Chondrocyte (in vitro differentiated cells): ENCODE measurements around the gene PRRT3. TPM values are rescaled to one million over a fixed set of nuclear protein-coding genes. Genes with fewer than 3 reads are reported as not detected.

Source experiments
- DNase-seq: peaks from one replicate; pipeline ENCODE4 v3.0.0; 2021; ENCODE audit warnings: mixed read lengths, low spot score
- H3K27ac Mint-ChIP-seq: one replicate; pipeline ENCODE4 v1.8.0; 2021; ENCODE audit warnings: mild to moderate bottlenecking, moderate library complexity, mixed read lengths; ENCODE audit not compliant: unreplicated experiment
- H3K27me3 Mint-ChIP-seq: 2 replicates; pipeline ENCODE4 v1.8.0; 2021; ENCODE audit warnings: low read depth, mixed read lengths
- H3K36me3 Mint-ChIP-seq: 2 replicates; pipeline ENCODE4 v1.8.0; 2021; ENCODE audit warnings: low read depth, mixed read lengths
- H3K4me1 Mint-ChIP-seq: 2 replicates; pipeline ENCODE4 v1.8.0; 2021; ENCODE audit warnings: low read depth, mild to moderate bottlenecking, mixed read lengths
- H3K4me3 Mint-ChIP-seq: one replicate; pipeline ENCODE4 v1.8.0; 2021; ENCODE audit warnings: mild to moderate bottlenecking, moderate library complexity, mixed read lengths; ENCODE audit not compliant: unreplicated experiment
- H3K9me3 Mint-ChIP-seq: 2 replicates; pipeline ENCODE4 v1.8.0; 2021; ENCODE audit warnings: low read depth, mixed read lengths
- total RNA-seq: library from RNA; stranded (reverse); gene quantifications from 3 replicates; pipeline ENCODE4 v1.2.1, GENCODE V29; 2021
- TF ChIP-seq, protein P1 (sequence below): fragments of 200-600 bp; sonication (generic); IDR thresholded peaks from 2 replicates; pipeline ENCODE4 v1.5.0; 2021; ENCODE audit warnings: antibody characterized with exemption, mild to moderate bottlenecking, moderate library complexity

The PRRT3 gene
- total RNA-seq, 1 donor from 2014 or later = 3.9 TPM

DNA sequence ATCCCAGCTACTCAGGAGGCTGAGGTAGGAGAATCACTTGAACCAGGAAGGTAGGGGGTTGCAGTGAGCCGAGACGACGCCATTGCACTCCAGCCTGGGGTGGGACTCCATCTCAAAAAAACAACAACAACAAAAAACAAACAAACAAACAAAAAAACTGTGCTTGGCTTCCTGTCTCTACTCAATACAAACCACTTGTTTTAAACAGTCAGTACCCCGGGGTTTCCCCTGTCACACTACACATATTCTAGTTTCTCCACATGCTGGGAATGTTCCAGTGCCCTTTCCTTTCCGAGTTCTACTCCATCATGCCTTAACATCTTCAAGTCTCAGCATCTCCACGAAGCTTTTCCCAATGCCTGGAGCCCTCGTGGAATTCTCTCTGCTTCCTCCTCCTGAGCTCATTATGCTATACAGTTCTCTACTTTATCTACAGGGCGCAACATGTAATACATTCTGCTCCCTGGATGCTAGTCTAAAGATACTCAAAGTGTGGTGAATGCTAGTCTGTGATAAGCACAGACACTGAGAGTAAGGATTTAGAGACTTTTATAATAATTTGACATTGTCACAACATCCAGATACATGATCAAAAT lies 26.6 kb upstream of the PRRT3 start:
- H3K27me3 Mint-ChIP-seq = no peaks in the 10 kb centered on the region
- no peaks in the 10 kb centered on the region for H3K9me3 Mint-ChIP-seq
- H3K4me3 Mint-ChIP-seq = no peak overlapping the region
- DNase-seq = no peak
- H3K27ac Mint-ChIP-seq = no peak overlapping the region
- H3K36me3 Mint-ChIP-seq = peaks cover 8% of the 10 kb centered on the region
- TF ChIP-seq, protein P1, sequence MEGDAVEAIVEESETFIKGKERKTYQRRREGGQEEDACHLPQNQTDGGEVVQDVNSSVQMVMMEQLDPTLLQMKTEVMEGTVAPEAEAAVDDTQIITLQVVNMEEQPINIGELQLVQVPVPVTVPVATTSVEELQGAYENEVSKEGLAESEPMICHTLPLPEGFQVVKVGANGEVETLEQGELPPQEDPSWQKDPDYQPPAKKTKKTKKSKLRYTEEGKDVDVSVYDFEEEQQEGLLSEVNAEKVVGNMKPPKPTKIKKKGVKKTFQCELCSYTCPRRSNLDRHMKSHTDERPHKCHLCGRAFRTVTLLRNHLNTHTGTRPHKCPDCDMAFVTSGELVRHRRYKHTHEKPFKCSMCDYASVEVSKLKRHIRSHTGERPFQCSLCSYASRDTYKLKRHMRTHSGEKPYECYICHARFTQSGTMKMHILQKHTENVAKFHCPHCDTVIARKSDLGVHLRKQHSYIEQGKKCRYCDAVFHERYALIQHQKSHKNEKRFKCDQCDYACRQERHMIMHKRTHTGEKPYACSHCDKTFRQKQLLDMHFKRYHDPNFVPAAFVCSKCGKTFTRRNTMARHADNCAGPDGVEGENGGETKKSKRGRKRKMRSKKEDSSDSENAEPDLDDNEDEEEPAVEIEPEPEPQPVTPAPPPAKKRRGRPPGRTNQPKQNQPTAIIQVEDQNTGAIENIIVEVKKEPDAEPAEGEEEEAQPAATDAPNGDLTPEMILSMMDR = no peak
- peaks cover 27% of the 10 kb centered on the region for H3K4me1 Mint-ChIP-seq

DNA sequence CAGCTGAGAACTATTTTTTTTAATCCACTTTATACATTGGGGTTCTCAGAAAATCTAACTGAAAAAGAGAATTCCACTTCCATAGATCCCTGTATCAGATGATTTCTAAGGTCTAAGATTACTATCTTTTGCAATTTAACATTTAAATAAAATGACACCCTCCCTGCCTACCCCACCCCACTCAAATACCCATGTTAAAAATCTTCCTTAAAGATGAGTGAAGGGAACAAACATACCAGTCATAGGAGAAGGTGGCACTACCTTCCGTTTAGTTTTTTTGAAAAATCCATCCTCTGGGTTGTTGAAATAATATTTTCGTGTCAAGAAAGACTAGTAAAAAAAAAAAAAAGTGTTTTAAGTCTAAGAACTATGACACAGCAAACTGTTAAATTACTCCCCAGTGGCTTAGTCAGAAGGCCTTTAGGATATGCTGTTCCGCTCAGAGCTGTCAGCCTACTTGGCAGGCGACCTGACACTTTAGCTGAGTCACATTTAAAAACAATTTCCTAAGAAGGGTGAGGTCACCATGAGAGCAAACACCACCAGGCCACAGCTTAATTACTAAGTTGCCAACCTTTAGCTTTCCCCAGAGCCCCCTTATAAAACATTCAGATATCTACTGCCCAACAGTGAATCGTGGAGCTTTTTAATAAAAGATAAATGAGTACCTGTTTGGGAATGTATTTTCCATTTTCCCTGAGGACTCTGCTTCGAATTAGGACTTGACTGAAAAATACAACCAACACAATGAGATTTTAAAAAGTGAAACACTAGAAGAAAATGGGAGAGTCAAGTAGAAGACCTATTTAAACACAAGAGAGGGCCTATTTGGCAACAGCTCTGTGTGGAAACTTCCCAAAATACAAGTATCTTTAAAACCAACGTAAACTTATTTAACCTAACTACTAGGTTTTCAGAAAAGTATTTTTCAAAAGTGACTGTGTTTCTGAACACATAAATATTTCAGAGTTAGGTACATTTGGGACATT lies 24.8 kb upstream of the PRRT3 start:
- H3K4me1 Mint-ChIP-seq = peaks cover 27% of the 10 kb centered on the region
- H3K36me3 Mint-ChIP-seq = peaks cover 11% of the 10 kb centered on the region
- no peaks in the 10 kb centered on the region for H3K9me3 Mint-ChIP-seq
- no peak for DNase-seq
- H3K4me3 Mint-ChIP-seq = peak overlapping the region; percentile 14
- H3K27me3 Mint-ChIP-seq = no peaks in the 10 kb centered on the region
- TF ChIP-seq, protein P1 = no peak
- H3K27ac Mint-ChIP-seq = peak overlapping the region; percentile 87

- Mint-ChIP-seq H3K27me3 (no peaks in the 10 kb centered on the region), H3K4me3 (no peak overlapping the region), H3K27ac (no peak overlapping the region), H3K36me3 (peaks cover 35% of the 10 kb centered on the region), H3K4me1 (peaks cover 3% of the 10 kb centered on the region), H3K9me3 (no peaks in the 10 kb centered on the region)
- TF ChIP-seq, protein P1 = no peak
- no peak for DNase-seq
These were observed 17.9 kb upstream of the PRRT3 start for GRCh38 chr3:9970020-9970652.

DNA sequence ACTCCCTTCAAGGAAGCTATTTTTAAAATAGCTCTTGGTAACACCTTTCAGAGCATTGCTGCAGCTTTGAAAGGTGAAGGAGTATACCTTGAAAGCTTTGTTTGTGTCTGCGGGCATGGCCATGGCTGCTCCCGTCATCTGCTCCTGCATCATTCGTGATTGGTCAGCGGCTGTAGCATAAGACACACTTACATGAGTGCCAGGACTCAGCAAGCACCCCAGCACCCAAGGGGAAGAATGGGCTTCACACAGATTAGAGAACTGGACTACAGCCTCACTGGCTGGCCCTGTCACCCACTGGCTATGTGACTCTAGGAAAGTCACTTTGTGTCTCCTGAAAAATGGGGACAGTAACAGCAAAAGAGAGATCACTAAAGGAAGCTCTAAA lies 17.4 kb upstream of the PRRT3 start:
- H3K27me3 Mint-ChIP-seq = no peaks in the 10 kb centered on the region
- peaks cover 35% of the 10 kb centered on the region for H3K36me3 Mint-ChIP-seq
- peaks cover 3% of the 10 kb centered on the region for H3K4me1 Mint-ChIP-seq
- TF ChIP-seq, protein P1 = no peak
- DNase-seq = no peak
- H3K9me3 Mint-ChIP-seq = no peaks in the 10 kb centered on the region
- no peak overlapping the region for H3K4me3 Mint-ChIP-seq
- H3K27ac Mint-ChIP-seq = no peak overlapping the region

DNA sequence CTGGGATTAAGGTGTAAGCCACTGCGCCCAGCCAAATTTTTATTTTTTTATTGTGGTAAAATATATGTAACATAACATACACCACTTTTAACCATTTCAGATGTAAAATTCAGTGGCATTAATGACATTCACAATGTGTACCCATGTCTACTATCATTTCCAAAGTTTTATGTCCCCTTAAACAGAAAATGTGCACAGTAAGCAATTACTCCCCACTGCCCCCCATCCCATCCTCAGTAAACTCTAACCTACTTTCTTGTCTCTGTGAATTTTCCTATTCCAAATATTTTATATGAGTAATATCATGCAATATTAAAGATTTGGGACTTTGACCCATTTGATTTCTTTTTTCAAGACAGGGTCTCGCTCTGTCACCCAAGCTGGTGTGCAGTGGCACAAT lies 14.6 kb upstream of the PRRT3 start:
- peaks cover 29% of the 10 kb centered on the region for H3K36me3 Mint-ChIP-seq
- TF ChIP-seq, protein P1 = no peak
- H3K27me3 Mint-ChIP-seq = no peaks in the 10 kb centered on the region
- H3K4me1 Mint-ChIP-seq = no peaks in the 10 kb centered on the region
- no peak overlapping the region for H3K4me3 Mint-ChIP-seq
- no peak for DNase-seq
- no peak overlapping the region for H3K27ac Mint-ChIP-seq
- H3K9me3 Mint-ChIP-seq = no peaks in the 10 kb centered on the region
